Fibroblast of lung (primary cell): ENCODE results near the gene EMID1.

Source experiments
- CTCF ChIP-seq, 2 donors: IDR thresholded peaks in 1 of 2; conservative IDR thresholded peaks in 1 of 2; 1 replicate in 1 of 2; 2 replicates in 1 of 2; pipeline ENCODE4 v1.5.1; 2011 to 2012; ENCODE audit warnings: low read length in 2 of 2, control low read depth in 1 of 2, inconsistent platforms in 1 of 2, low read depth in 1 of 2, mild to moderate bottlenecking in 1 of 2
- EZH2 ChIP-seq: IDR thresholded peaks from 2 replicates; pipeline ENCODE4 v1.5.1; 2012; ENCODE audit warnings: low read length, control low read depth, mild to moderate bottlenecking; ENCODE audit errors: missing control alignments

GRCh38 chr22:29308148-29308790, 102.6 kb downstream of the EMID1 start:
- TF ChIP-seq EZH2, result no peak
- TF ChIP-seq CTCF (conservative IDR thresholded peaks at IDR 0.05 in 1 of 2, IDR thresholded peaks at IDR 0.05 in 1 of 2; ENCODE audit: low read depth in 1 of 2, low read length in 2 of 2), result no peak
